ENCODE data around the gene TMCO4. TPM values are rescaled to one million over a fixed set of nuclear protein-coding genes. Genes with fewer than 3 reads are reported as not detected.

TMCO4 gene
- total and polyA plus RNA-seq, 10 of the 15 experiments (the other 5 are each of a cell fraction or from before 2014, with no cell fraction given) = 2.4 to 20.8 (median 13.0) TPM

DNA sequence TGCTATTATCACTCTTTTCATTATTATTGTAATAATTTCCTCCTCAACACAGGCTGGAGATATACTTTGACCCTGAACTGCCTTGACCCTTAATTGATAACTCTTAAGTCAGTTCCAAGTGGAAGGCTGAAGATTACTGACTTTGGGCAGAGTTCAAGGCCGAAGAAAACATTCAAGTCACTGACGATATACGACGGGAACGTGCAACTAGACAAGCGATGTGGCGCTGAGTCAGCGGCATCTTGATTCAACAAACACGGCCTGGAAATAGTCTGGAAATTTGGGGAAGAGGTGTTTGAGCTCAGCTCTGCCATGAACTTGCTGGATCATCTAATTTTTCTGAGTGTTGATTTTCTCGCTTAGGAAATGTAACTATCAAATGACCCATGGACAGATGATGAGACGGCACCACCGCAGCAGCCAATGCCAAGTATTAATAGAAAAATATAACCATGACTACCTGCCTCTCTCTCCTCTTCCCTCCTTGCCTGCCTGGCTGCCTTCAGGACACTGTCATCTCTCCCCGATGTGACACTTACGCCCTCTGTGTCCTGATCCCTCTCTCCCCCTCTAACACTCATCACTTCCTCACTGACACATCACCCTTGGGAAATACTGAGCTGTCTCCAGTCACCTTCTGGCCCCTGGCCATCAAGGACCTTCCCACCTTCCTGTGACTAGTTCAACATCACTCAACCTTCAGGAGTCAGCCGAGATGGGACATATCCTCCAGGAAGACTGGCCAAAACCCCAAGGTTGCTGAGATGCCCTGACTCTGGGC lies 49.4 kb downstream of the TMCO4 start:
- no peaks in the 10 kb centered on the region for H3K4me1 ChIP-seq (ENCODE audit: control insufficient read depth, insufficient read depth, low read length)
- no peak overlapping the region for H3K27ac ChIP-seq (ENCODE audit: control insufficient read depth, insufficient read depth)
- no peak overlapping the region for H3K4me3 ChIP-seq
- ATAC-seq (no peak), FAIRE-seq (no peak), DNase-seq (ENCODE audit: low read depth, low spot score) (no peak)
- WGBS (ENCODE audit: insufficient coverage, insufficient replicate concordance, low lambda C conversion rate, missing lambda C conversion rate) = 98% methylated on average over 15 of the region's 15 CpGs
- TF ChIP-seq SMARCA5 (IDR thresholded peaks at IDR 0.05) = no peak
- no peak for TF ChIP-seq POU2F2 (IDR thresholded peaks at IDR 0.05; ENCODE audit: borderline replicate concordance, low read depth, low read length)
- TF ChIP-seq SMAD5 (IDR thresholded peaks at IDR 0.05; ENCODE audit: low read depth) = no peak
- no peak for TF ChIP-seq NFYA (IDR thresholded peaks at IDR 0.05; ENCODE audit: borderline replicate concordance, low read depth, low read length)
- peaks cover 4 to 7% of the 10 kb centered on the region in 2 experiments; a peak in 3 of 4 replicates for H3K36me3 ChIP-seq (ENCODE audit: control insufficient read depth in 2 of 2, insufficient read depth in 2 of 2, low read length in 1 of 2)
- no peak overlapping the region for H2AFZ ChIP-seq (ENCODE audit: control insufficient read depth, low read depth, low read length)
- no peak overlapping the region for H3K4me2 ChIP-seq (ENCODE audit: control insufficient read depth, insufficient read depth)
- RAD21 ChIA-PET (ENCODE audit: unreplicated experiment) = no interaction called here
- no TSS peak for BruUV-seq (replicated peaks)
- intact Hi-C loops (cut with micrococcal nuclease; ENCODE audit: unreplicated experiment) = no loop called here
- H3K27me3 ChIP-seq (replicated peaks in 1 of 2; ENCODE audit: control insufficient read depth in 2 of 2, insufficient read depth in 2 of 2, low read length in 1 of 2) = no peaks in the 10 kb centered on the region
- H4K20me1 ChIP-seq (ENCODE audit: control insufficient read depth, insufficient read depth) = no peaks in the 10 kb centered on the region
- POLR2A ChIA-PET = no interaction called here
- in situ Hi-C loops (cut with MboI) = no loop called here
- CTCF ChIA-PET = no interaction called here
- no peaks in the 10 kb centered on the region for H3K9me3 ChIP-seq (replicated peaks; ENCODE audit: control insufficient read depth, insufficient read depth, low read length)
- no peaks in the 10 kb centered on the region for H3K79me2 ChIP-seq (ENCODE audit: control insufficient read depth, insufficient read depth, low read length)
- H3K9ac ChIP-seq (ENCODE audit: control insufficient read depth, insufficient read depth, low read length) = no peak overlapping the region
- SMC1A ChIA-PET (ENCODE audit: uncharacterized antibody, unreplicated experiment) = interaction anchor here (0.7 kb wide), 1 partner anchor 10 kb away, joined by 3 read pairs; no protein-coding TSS in a partner anchor

DNA sequence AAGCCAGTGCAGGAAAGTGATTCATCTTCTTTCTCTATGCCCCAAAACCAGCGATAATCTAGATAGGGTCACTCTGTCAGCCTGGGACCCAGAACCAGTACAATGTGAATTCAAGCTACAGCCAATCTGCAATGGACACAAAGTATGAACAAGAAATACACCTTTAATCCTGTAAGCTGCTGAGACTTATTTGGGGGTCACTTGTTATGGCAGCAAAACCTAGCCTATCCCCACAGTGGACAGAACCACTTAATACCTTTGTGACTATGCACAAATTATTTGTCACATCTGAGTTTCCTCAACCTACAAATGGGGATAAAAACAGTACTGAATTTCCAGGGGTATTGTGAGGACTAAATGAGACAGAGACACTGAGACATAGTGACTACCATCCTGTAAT lies 50.0 kb downstream of the TMCO4 start:
- Histone ChIP-seq H3K36me3 (ENCODE audit: control insufficient read depth in 2 of 2, insufficient read depth in 2 of 2, low read length in 1 of 2) (peaks cover 4 to 5% of the 10 kb centered on the region in 2 experiments; a peak in 3 of 4 replicates), H3K4me3 (no peak overlapping the region), H4K20me1 (ENCODE audit: control insufficient read depth, insufficient read depth) (no peaks in the 10 kb centered on the region), H3K27ac (ENCODE audit: control insufficient read depth, insufficient read depth) (no peak overlapping the region), H3K27me3 (replicated peaks in 1 of 2; ENCODE audit: control insufficient read depth in 2 of 2, insufficient read depth in 2 of 2, low read length in 1 of 2) (no peaks in the 10 kb centered on the region), H3K9me3 (replicated peaks; ENCODE audit: control insufficient read depth, insufficient read depth, low read length) (no peaks in the 10 kb centered on the region), H3K4me2 (ENCODE audit: control insufficient read depth, insufficient read depth) (no peak overlapping the region), H3K4me1 (ENCODE audit: control insufficient read depth, insufficient read depth, low read length) (no peaks in the 10 kb centered on the region), H2AFZ (ENCODE audit: control insufficient read depth, low read depth, low read length) (no peak overlapping the region), H3K9ac (ENCODE audit: control insufficient read depth, insufficient read depth, low read length) (no peak overlapping the region), H3K79me2 (ENCODE audit: control insufficient read depth, insufficient read depth, low read length) (no peaks in the 10 kb centered on the region)
- RAD21 ChIA-PET (ENCODE audit: unreplicated experiment) = no interaction called here
- in situ Hi-C loops (cut with MboI) = no loop called here
- SMC1A ChIA-PET (ENCODE audit: uncharacterized antibody, unreplicated experiment) = no interaction called here
- POLR2A ChIA-PET = no interaction called here
- BruUV-seq (replicated peaks) = no TSS peak
- ATAC-seq (no peak), DNase-seq (ENCODE audit: low read depth, low spot score) (no peak), FAIRE-seq (no peak)
- intact Hi-C loops (cut with micrococcal nuclease; ENCODE audit: unreplicated experiment) = no loop called here
- TF ChIP-seq CEBPB (IDR thresholded peaks at IDR 0.05; ENCODE audit: borderline replicate concordance in 1 of 2, low read depth in 2 of 2, low read length in 2 of 2) = no peak
- TF ChIP-seq SMAD1 (IDR thresholded peaks at IDR 0.05; ENCODE audit: low read depth, partially characterized antibody) = no peak
- no peak for TF ChIP-seq CHD4 (IDR thresholded peaks at IDR 0.05)
- no peak for TF ChIP-seq RCOR1 (conservative IDR thresholded peaks at IDR 0.05; ENCODE audit: low read depth, low read length)
- TF ChIP-seq BRCA1 (IDR thresholded peaks at IDR 0.05; ENCODE audit: low read depth, low read length) = no peak
- TF ChIP-seq NFIC (IDR thresholded peaks at IDR 0.05; ENCODE audit: low read depth, low read length) = no peak
- no peak for TF ChIP-seq RFX5 (IDR thresholded peaks at IDR 0.05; ENCODE audit: low read depth, low read length)
- TF ChIP-seq, protein P1, sequence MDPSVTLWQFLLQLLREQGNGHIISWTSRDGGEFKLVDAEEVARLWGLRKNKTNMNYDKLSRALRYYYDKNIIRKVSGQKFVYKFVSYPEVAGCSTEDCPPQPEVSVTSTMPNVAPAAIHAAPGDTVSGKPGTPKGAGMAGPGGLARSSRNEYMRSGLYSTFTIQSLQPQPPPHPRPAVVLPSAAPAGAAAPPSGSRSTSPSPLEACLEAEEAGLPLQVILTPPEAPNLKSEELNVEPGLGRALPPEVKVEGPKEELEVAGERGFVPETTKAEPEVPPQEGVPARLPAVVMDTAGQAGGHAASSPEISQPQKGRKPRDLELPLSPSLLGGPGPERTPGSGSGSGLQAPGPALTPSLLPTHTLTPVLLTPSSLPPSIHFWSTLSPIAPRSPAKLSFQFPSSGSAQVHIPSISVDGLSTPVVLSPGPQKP (IDR thresholded peaks at IDR 0.05; ENCODE audit: low read depth, low read length) = no peak
- TF ChIP-seq KLF5 (IDR thresholded peaks at IDR 0.05; ENCODE audit: partially characterized antibody) = no peak
- CTCF ChIA-PET = interaction anchor here (1.1 kb wide), 1 partner anchor 9 kb away, joined by 3 read pairs; no protein-coding TSS in a partner anchor
- WGBS (ENCODE audit: insufficient coverage, insufficient replicate concordance, low lambda C conversion rate, missing lambda C conversion rate) = 100% methylated on average over 1 of the region's 1 CpG
